Stomach (tissue), 4 donors: ENCODE measurements around the gene PTBP3.

Experiments used
- POLR2A ChIP-seq, 4 donors: fragments of 450-650 bp; IDR thresholded peaks; one replicate each; pipeline ENCODE4 v1.6.1; 2016; ENCODE audit warnings: antibody characterized with exemption in 4 of 4, control low read depth in 2 of 4, mild to moderate bottlenecking in 1 of 4, moderate library complexity in 1 of 4
- TF ChIP-seq, protein P1 (sequence below), 7 experiments: fragments of 450-650 bp in 4 of 7; fragments of 200-600 bp in 3 of 7; sonication (generic) in 3 of 7; IDR thresholded peaks; one replicate each; pipeline ENCODE4 v1.5.1; 2016 to 2019; ENCODE audit warnings: antibody characterized with exemption in 7 of 7, control low read depth in 2 of 7, mild to moderate bottlenecking in 1 of 7

- no peak for TF ChIP-seq POLR2A (IDR thresholded peaks at IDR 0.05)
- TF ChIP-seq, protein P1, sequence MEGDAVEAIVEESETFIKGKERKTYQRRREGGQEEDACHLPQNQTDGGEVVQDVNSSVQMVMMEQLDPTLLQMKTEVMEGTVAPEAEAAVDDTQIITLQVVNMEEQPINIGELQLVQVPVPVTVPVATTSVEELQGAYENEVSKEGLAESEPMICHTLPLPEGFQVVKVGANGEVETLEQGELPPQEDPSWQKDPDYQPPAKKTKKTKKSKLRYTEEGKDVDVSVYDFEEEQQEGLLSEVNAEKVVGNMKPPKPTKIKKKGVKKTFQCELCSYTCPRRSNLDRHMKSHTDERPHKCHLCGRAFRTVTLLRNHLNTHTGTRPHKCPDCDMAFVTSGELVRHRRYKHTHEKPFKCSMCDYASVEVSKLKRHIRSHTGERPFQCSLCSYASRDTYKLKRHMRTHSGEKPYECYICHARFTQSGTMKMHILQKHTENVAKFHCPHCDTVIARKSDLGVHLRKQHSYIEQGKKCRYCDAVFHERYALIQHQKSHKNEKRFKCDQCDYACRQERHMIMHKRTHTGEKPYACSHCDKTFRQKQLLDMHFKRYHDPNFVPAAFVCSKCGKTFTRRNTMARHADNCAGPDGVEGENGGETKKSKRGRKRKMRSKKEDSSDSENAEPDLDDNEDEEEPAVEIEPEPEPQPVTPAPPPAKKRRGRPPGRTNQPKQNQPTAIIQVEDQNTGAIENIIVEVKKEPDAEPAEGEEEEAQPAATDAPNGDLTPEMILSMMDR (IDR thresholded peaks at IDR 0.05), result no peak
These were observed 88.3 kb downstream of the PTBP3 start for GRCh38 chr9:112245126-112245525.
